Lung microvascular endothelial cell (primary cell): ENCODE data around the gene RAPGEF6. TPM values are rescaled to one million over a fixed set of nuclear protein-coding genes. Genes with fewer than 3 reads are reported as not detected.
"Not testable (repeated sequence)": the region's sequence is repeated elsewhere in the genome, so short reads cannot be mapped to it uniquely, and the experiment has no call there.

Experiments used
- DNase-seq, 2 donors: peaks; one replicate each; pipeline versions ENCODE4 v3.0.0 to v3.0.0-alpha.2; 2010; ENCODE audit warnings: low read depth in 2 of 2
- total RNA-seq: library from RNA; depleted of rRNA; stranded (reverse); fragments of >200 nt; gene quantifications from 2 replicates; pipeline ENCODE4 v1.2.1, GENCODE V29; 2014

Gene RAPGEF6
- total RNA-seq, 1 donor from 2014 or later, result 11.5 TPM

- peak; percentile 58 to 85 for DNase-seq
Observed at GRCh38 chr5:131610198-131611063, 24.6 kb downstream of the RAPGEF6 start.

- no peak for DNase-seq
Observed at GRCh38 chr5:131609774-131610173, 25.3 kb downstream of the RAPGEF6 start.

- DNase-seq, result no peak
Observed at GRCh38 chr5:131608597-131608996, 26.4 kb downstream of the RAPGEF6 start.

GRCh38 chr5:131607903-131608540 lies 27.0 kb downstream of the RAPGEF6 start:
- no peak for DNase-seq

- DNase-seq, result no peak
Observed at GRCh38 chr5:131607418-131607817, 27.6 kb downstream of the RAPGEF6 start.

- no peak for DNase-seq
Observed at GRCh38 chr5:131605086-131605485, 29.9 kb downstream of the RAPGEF6 start.

GRCh38 chr5:131595088-131596033 lies 39.7 kb downstream of the RAPGEF6 start:
- no peak for DNase-seq

- no peak for DNase-seq
Observed at GRCh38 chr5:131593921-131594320, 41.1 kb downstream of the RAPGEF6 start.

- not testable (repeated sequence) for DNase-seq
Observed at GRCh38 chr5:131593436-131593835, 41.6 kb downstream of the RAPGEF6 start.

GRCh38 chr5:131589510-131590348 lies 45.3 kb downstream of the RAPGEF6 start:
- peak; percentile 68 to 77 for DNase-seq

- DNase-seq, result peak in 1 of 2 donors; percentile 5
Observed at GRCh38 chr5:131587541-131587940, 47.5 kb downstream of the RAPGEF6 start.

- no peak for DNase-seq
Observed at GRCh38 chr5:131581702-131582101, 53.3 kb downstream of the RAPGEF6 start.

- no peak for DNase-seq
Observed at GRCh38 chr5:131579917-131580671, 54.9 kb downstream of the RAPGEF6 start.

GRCh38 chr5:131575660-131576227 lies 59.3 kb downstream of the RAPGEF6 start:
- DNase-seq, result no peak

- no peak for DNase-seq
Observed at GRCh38 chr5:131571669-131572168, 63.3 kb downstream of the RAPGEF6 start.

GRCh38 chr5:131570757-131571156 lies 64.3 kb downstream of the RAPGEF6 start:
- no peak for DNase-seq

- no peak for DNase-seq
Observed at GRCh38 chr5:131564229-131564652, 70.8 kb downstream of the RAPGEF6 start.

- DNase-seq, result no peak
Observed at GRCh38 chr5:131563434-131564228, 71.4 kb downstream of the RAPGEF6 start.

GRCh38 chr5:131550606-131551005 lies 84.4 kb downstream of the RAPGEF6 start:
- no peak for DNase-seq
